Liver (tissue), 9 donors: Measurements from ENCODE around the gene ZNF443. TPM values are rescaled to one million over a fixed set of nuclear protein-coding genes. Genes with fewer than 3 reads are reported as not detected.

Source experiments
- DNase-seq: peaks from one replicate; pipeline ENCODE4 v3.0.0-alpha.2; 2017; ENCODE audit warnings: low spot score
- H3K27ac ChIP-seq, 2 donors: one replicate each; pipeline ENCODE4 v1.7.0; 2013; ENCODE audit warnings: inconsistent platforms in 2 of 2, low read length in 2 of 2, control low read depth in 1 of 2, low read depth in 1 of 2, mild to moderate bottlenecking in 1 of 2
- H3K27me3 ChIP-seq, 4 donors: one replicate each; pipeline versions ENCODE4 v1.6.1 to v1.7.0; 2013; ENCODE audit warnings: low read length in 3 of 4, inconsistent platforms in 1 of 4, mild to moderate bottlenecking in 1 of 4, moderate library complexity in 1 of 4; ENCODE audit not compliant: control insufficient read depth in 4 of 4, insufficient read depth in 4 of 4
- H3K36me3 ChIP-seq, 4 donors: one replicate each; pipeline versions ENCODE4 v1.6.1 to v1.7.0; 2013; ENCODE audit warnings: low read length in 3 of 4, mild to moderate bottlenecking in 3 of 4, low read depth in 1 of 4, moderate library complexity in 1 of 4; ENCODE audit not compliant: control insufficient read depth in 4 of 4, insufficient read depth in 3 of 4
- H3K4me1 ChIP-seq, 4 donors: one replicate each; pipeline versions ENCODE4 v1.6.1 to v1.7.0; 2013; ENCODE audit warnings: low read length in 3 of 4, mild to moderate bottlenecking in 3 of 4, moderate library complexity in 1 of 4; ENCODE audit not compliant: control insufficient read depth in 4 of 4, insufficient read depth in 4 of 4
- H3K4me3 ChIP-seq, 3 donors: one replicate each; pipeline versions ENCODE4 v1.6.1 to v1.7.0; 2013; ENCODE audit warnings: low read length in 3 of 3, control low read depth in 1 of 3, low read depth in 1 of 3, mild to moderate bottlenecking in 1 of 3
- H3K9ac ChIP-seq, 2 donors: one replicate each; pipeline ENCODE4 v1.7.0; 2013; ENCODE audit warnings: low read length in 2 of 2, mild to moderate bottlenecking in 2 of 2, moderate library complexity in 2 of 2, control low read depth in 1 of 2, low read depth in 1 of 2
- H3K9me3 ChIP-seq, 4 donors: one replicate each; pipeline versions ENCODE4 v1.6.1 to v1.7.0; 2013; ENCODE audit warnings: low read length in 3 of 4; ENCODE audit not compliant: control insufficient read depth in 4 of 4
- EGR1 ChIP-seq, 2 donors: IDR thresholded peaks; 2 replicates each; pipeline ENCODE4 v1.6.1; 2016 to 2018; ENCODE audit warnings: antibody characterized with exemption in 2 of 2, low read depth in 2 of 2
- FOXA1 ChIP-seq: IDR thresholded peaks from 2 replicates; pipeline ENCODE4 v1.6.1; 2016; ENCODE audit warnings: antibody characterized with exemption
- FOXA2 ChIP-seq: IDR thresholded peaks from 2 replicates; pipeline ENCODE4 v1.6.1; 2016; ENCODE audit warnings: antibody characterized with exemption
- GABPA ChIP-seq, 2 donors: IDR thresholded peaks in 1 of 2; conservative IDR thresholded peaks in 1 of 2; 2 replicates each; pipeline ENCODE4 v1.6.1; 2016; ENCODE audit warnings: antibody characterized with exemption in 2 of 2, mild to moderate bottlenecking in 1 of 2, moderate library complexity in 1 of 2
- HNF4A ChIP-seq, 2 donors: conservative IDR thresholded peaks; 2 replicates each; pipeline ENCODE4 v1.6.1; 2016; ENCODE audit warnings: antibody characterized with exemption in 2 of 2, mild to moderate bottlenecking in 2 of 2
- HNF4G ChIP-seq: IDR thresholded peaks from 2 replicates; pipeline ENCODE4 v1.6.1; 2016; ENCODE audit warnings: antibody characterized with exemption
- JUND ChIP-seq, 2 donors: IDR thresholded peaks; 2 replicates each; pipeline ENCODE4 v1.6.1; 2016; ENCODE audit warnings: antibody characterized with exemption in 2 of 2
- NR2F2 ChIP-seq: IDR thresholded peaks from 2 replicates; pipeline ENCODE4 v1.6.1; 2016; ENCODE audit warnings: antibody characterized with exemption
- RAD21 ChIP-seq, 2 donors: IDR thresholded peaks; 2 replicates each; pipeline ENCODE4 v1.6.1; 2016; ENCODE audit warnings: antibody characterized with exemption in 2 of 2, mild to moderate bottlenecking in 2 of 2
- RXRA ChIP-seq, 2 donors: IDR thresholded peaks; 2 replicates each; pipeline ENCODE4 v1.6.1; 2017 to 2018; ENCODE audit warnings: antibody characterized with exemption in 2 of 2, mild to moderate bottlenecking in 1 of 2
- SP1 ChIP-seq: IDR thresholded peaks from 2 replicates; pipeline ENCODE4 v1.6.1; 2018; ENCODE audit warnings: antibody characterized with exemption, mild to moderate bottlenecking
- TAF1 ChIP-seq: conservative IDR thresholded peaks from 2 replicates; pipeline ENCODE4 v1.6.1; 2016; ENCODE audit warnings: antibody characterized with exemption, mild to moderate bottlenecking
- YY1 ChIP-seq: IDR thresholded peaks from 2 replicates; pipeline ENCODE4 v1.6.1; 2016; ENCODE audit warnings: antibody characterized with exemption, mild to moderate bottlenecking
- whole genome bisulfite sequencing: extraction: QIAGEN DNeasy Blood & Tissue Kit; methylation state at CpG from one replicate; pipeline ENCODE4 v1.1.7; 2013; 5-methylcytosine and 5-hydroxymethylcytosine counted together
- polyA plus RNA-seq, 2 donors: library from polyadenylated mRNA; stranded (reverse) in 1 of 2; unstranded in 1 of 2; fragments of 200-250 nt in 1 of 2; fragments of >200 nt in 1 of 2; fragmentation: Nextera tagmentation in 1 of 2; extraction: Ambion mirVana in 1 of 2; gene quantifications; one replicate each; pipeline versions ENCODE4 v1.2.1 to v1.2.3, GENCODE V29; 2013 to 2015
- total RNA-seq, 2 donors: library from RNA; depleted of rRNA; stranded (reverse); fragments of >200 nt; gene quantifications; one replicate each; pipeline ENCODE4 v1.2.3, GENCODE V29; 2014
- TF ChIP-seq, protein P1 (sequence below): fragments of 150-350 bp; IDR thresholded peaks from 2 replicates; pipeline ENCODE4 v1.5.1; 2017; ENCODE audit warnings: improper control_type of control experiment, low read depth, low read length; ENCODE audit not compliant: missing input control
- TF ChIP-seq, protein P2 (sequence below): IDR thresholded peaks from 2 replicates; pipeline ENCODE4 v1.6.1; 2016; ENCODE audit warnings: antibody characterized with exemption, mild to moderate bottlenecking
- TF ChIP-seq, protein P3 (sequence below): IDR thresholded peaks from 2 replicates; pipeline ENCODE4 v1.6.1; 2016; ENCODE audit warnings: antibody characterized with exemption
- TF ChIP-seq, protein P4 (sequence below): IDR thresholded peaks from 2 replicates; pipeline ENCODE4 v1.6.1; 2016; ENCODE audit warnings: antibody characterized with exemption
- TF ChIP-seq, protein P5 (sequence below): IDR thresholded peaks from 2 replicates; pipeline ENCODE4 v1.6.1; 2016; ENCODE audit warnings: antibody characterized with exemption
- donor health status: healthy.
- donor health status: healthy.
- donor health status: healthy.
- donor health status: healthy.
- donor health status: healthy.

The ZNF443 gene
- total and polyA plus RNA-seq, 4 donors = 1.1 to 7.4 (median 2.3) TPM

DNA sequence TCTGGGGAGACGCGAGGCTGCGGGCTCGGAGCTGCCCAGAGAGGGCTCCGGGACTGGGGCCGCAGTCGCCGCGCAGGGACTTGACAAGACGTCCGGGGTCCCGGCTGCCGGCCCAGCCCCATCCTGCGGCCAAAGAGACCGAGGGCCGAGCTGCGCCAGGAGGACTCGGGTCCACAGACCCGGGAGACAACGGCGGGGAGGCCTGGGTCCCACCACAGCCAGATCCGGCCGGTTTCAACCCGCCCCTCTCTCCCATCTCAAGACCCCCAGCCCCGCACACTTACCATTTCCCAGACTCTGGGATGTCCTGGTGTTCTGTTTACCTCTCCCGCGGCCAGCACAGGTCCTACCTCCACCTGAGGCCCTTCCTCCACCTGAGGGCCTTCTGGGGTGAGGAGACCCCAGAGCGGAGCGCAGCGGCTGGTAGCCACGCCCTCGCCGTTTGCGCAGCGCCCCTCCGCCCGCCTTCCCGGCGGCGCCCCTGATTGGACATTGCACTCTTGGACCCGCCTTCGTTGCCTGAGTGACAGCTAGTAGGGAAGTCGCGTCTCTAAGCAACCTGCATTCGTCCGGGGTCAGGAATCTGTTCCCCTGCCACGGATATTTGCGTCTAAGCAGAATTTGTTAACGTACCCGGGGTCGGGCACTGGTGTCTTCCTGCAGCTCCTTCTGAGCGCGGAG, 43.7 kb upstream of the ZNF443 start, which contains the start of gene ZNF709:
TSS of gene ZNF709 (minus strand) at position 446 of the 681 bp plus-strand sequence. CDS start at position 287, 159 bp downstream.
- Histone ChIP-seq H3K9ac (peak within 1 kb of the TSS; percentile 67 to 72), H3K4me3 (peak within 1 kb of the TSS; percentile 74 to 93 (median 88)), H3K4me1 (peaks cover 0 to 12% (median 3%) of the 10 kb centered on the region in 4 donors), H3K36me3 (no peaks in the 10 kb centered on the region), H3K27ac (peak within 1 kb of the TSS; percentile 44 to 52), H3K27me3 (no peaks in the 10 kb centered on the region), H3K9me3 (no peaks in the 10 kb centered on the region)
- TF ChIP-seq, protein P1, sequence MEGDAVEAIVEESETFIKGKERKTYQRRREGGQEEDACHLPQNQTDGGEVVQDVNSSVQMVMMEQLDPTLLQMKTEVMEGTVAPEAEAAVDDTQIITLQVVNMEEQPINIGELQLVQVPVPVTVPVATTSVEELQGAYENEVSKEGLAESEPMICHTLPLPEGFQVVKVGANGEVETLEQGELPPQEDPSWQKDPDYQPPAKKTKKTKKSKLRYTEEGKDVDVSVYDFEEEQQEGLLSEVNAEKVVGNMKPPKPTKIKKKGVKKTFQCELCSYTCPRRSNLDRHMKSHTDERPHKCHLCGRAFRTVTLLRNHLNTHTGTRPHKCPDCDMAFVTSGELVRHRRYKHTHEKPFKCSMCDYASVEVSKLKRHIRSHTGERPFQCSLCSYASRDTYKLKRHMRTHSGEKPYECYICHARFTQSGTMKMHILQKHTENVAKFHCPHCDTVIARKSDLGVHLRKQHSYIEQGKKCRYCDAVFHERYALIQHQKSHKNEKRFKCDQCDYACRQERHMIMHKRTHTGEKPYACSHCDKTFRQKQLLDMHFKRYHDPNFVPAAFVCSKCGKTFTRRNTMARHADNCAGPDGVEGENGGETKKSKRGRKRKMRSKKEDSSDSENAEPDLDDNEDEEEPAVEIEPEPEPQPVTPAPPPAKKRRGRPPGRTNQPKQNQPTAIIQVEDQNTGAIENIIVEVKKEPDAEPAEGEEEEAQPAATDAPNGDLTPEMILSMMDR = no peak
- TF ChIP-seq, protein P2, sequence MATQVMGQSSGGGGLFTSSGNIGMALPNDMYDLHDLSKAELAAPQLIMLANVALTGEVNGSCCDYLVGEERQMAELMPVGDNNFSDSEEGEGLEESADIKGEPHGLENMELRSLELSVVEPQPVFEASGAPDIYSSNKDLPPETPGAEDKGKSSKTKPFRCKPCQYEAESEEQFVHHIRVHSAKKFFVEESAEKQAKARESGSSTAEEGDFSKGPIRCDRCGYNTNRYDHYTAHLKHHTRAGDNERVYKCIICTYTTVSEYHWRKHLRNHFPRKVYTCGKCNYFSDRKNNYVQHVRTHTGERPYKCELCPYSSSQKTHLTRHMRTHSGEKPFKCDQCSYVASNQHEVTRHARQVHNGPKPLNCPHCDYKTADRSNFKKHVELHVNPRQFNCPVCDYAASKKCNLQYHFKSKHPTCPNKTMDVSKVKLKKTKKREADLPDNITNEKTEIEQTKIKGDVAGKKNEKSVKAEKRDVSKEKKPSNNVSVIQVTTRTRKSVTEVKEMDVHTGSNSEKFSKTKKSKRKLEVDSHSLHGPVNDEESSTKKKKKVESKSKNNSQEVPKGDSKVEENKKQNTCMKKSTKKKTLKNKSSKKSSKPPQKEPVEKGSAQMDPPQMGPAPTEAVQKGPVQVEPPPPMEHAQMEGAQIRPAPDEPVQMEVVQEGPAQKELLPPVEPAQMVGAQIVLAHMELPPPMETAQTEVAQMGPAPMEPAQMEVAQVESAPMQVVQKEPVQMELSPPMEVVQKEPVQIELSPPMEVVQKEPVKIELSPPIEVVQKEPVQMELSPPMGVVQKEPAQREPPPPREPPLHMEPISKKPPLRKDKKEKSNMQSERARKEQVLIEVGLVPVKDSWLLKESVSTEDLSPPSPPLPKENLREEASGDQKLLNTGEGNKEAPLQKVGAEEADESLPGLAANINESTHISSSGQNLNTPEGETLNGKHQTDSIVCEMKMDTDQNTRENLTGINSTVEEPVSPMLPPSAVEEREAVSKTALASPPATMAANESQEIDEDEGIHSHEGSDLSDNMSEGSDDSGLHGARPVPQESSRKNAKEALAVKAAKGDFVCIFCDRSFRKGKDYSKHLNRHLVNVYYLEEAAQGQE = peak; percentile 18
- TF ChIP-seq EGR1 (IDR thresholded peaks at IDR 0.05; ENCODE audit: low read depth in 2 of 2) = no peak
- TF ChIP-seq FOXA1 = no peak
- no peak for TF ChIP-seq FOXA2
- TF ChIP-seq, protein P3, sequence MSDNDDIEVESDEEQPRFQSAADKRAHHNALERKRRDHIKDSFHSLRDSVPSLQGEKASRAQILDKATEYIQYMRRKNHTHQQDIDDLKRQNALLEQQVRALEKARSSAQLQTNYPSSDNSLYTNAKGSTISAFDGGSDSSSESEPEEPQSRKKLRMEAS = no peak
- peak; percentile 9 to 37 for TF ChIP-seq HNF4A (conservative IDR thresholded peaks at IDR 0.05)
- peak; percentile 62 for TF ChIP-seq SP1
- TF ChIP-seq, protein P4, sequence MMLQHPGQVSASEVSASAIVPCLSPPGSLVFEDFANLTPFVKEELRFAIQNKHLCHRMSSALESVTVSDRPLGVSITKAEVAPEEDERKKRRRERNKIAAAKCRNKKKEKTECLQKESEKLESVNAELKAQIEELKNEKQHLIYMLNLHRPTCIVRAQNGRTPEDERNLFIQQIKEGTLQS = no peak
- peak in 1 of 2 donors; percentile 20 for TF ChIP-seq RXRA (IDR thresholded peaks at IDR 0.05)
- TF ChIP-seq NR2F2 = peak; percentile 63
- TF ChIP-seq, protein P5, sequence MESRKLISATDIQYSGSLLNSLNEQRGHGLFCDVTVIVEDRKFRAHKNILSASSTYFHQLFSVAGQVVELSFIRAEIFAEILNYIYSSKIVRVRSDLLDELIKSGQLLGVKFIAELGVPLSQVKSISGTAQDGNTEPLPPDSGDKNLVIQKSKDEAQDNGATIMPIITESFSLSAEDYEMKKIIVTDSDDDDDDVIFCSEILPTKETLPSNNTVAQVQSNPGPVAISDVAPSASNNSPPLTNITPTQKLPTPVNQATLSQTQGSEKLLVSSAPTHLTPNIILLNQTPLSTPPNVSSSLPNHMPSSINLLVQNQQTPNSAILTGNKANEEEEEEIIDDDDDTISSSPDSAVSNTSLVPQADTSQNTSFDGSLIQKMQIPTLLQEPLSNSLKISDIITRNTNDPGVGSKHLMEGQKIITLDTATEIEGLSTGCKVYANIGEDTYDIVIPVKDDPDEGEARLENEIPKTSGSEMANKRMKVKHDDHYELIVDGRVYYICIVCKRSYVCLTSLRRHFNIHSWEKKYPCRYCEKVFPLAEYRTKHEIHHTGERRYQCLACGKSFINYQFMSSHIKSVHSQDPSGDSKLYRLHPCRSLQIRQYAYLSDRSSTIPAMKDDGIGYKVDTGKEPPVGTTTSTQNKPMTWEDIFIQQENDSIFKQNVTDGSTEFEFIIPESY = no peak
- no peak for TF ChIP-seq HNF4G
- peak in 1 of 2 donors; percentile 21 for TF ChIP-seq GABPA (IDR thresholded peaks at IDR 0.05 in 1 of 2, conservative IDR thresholded peaks at IDR 0.05 in 1 of 2)
- peak; percentile 27 for TF ChIP-seq YY1
- TF ChIP-seq TAF1 = no peak
- TF ChIP-seq RAD21 (IDR thresholded peaks at IDR 0.05) = no peak
- no peak for TF ChIP-seq JUND (IDR thresholded peaks at IDR 0.05)
- peak; percentile 93 for DNase-seq
- WGBS = under 1% methylated on average over 53 of the region's 53 CpGs
